GM21529 (cell line): Measurements from ENCODE around the gene INA.

Source experiments
- ATAC-seq: cut with Tn5 transposase; IDR thresholded peaks from one replicate; pipeline ENCODE4 v1.9.1; 2021; ENCODE audit not compliant: unreplicated experiment

Gene INA

DNA sequence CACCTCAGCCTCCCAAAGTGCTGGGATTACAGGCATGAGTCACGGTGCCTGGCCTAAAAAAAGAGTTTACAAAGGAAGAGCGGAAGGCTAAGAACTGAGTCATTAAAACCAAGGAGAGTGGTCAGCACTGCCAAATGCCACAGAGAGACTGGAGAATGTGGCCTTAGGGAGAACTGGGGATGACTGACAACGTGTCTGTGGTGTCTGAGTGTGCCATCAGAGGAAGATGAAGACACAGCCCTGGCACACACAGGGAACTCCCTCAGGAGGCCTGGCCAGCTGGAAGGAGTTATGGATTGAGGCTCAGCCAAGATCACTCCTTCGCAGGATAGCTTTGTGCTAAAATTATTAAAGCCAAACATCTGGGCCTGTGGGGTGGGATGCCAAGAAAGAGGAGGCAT, 3.9 kb upstream of the INA start:
- no peak for ATAC-seq

DNA sequence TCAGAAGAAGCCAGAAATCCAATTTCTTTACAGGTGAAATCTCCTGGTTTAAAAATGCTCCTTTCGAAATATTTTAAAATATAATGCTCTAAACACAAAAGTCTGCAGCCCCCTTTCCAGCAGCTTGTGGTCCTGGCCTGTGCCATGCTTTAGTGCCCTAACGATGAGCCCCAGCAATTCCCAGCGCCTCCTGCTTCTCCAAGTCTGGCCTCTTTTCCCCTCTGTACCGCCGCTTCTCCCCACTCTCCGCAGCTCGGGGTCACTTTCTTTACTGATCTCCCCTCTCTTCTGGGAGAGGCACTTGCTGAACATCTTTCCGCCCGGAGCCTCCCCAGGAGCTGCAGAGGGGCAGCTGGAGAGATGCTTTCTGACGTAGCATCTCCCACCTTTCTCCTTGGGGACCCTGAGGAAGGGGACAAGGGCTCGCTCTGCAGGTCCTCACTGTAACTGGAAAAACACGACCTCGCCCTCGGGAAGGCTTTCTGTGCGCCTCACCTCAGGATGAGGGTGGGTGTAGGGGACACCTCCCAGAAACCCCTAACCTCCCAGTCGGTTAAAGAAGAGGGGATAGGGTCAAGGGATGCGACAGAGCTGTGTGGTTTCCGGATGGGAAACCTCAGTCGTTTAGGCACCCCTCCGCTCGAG, 565 bp upstream of the INA start:
- no peak for ATAC-seq

DNA sequence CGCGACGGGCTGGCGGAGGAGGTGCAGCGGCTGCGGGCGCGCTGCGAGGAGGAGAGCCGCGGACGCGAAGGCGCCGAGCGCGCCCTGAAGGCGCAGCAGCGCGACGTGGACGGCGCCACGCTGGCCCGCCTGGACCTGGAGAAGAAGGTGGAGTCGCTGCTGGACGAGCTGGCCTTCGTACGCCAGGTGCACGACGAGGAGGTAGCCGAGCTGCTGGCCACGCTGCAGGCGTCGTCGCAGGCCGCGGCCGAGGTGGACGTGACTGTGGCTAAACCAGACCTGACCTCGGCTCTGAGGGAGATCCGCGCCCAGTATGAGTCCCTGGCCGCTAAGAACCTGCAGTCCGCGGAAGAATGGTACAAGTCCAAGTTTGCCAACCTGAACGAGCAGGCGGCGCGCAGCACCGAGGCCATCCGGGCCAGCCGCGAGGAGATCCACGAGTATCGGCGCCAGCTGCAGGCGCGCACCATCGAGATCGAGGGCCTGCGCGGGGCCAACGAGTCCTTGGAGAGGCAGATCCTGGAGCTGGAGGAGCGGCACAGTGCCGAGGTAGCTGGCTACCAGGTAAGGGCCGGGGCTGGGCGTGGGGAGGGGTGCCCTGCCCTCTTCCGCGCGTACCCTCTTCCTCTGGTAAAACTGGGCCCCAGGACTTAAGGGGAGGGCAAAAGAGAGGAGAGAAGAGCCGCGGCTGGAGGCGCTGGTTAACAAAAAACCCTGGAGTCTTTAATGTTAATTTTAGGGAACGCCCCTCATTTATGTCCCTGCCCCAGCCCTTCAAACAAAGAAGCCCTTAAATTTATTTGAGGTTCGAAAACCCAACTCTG, 987 bp downstream of the INA start:
- ATAC-seq = no peak

DNA sequence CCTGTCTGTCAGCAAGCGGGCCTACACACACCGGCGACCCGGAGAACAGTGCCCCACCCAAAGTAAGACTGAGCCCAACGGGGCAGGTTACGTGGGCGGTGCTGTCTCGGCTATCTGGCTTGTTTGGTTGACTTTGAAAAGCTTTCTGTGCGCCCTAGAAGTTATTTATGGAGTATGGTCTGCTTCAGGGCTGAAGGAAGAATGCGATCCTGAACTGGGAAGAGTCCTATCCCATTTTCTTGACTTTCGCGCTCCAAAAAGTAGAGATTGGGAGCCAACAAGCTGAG, 1.5 kb downstream of the INA start:
- no peak for ATAC-seq

DNA sequence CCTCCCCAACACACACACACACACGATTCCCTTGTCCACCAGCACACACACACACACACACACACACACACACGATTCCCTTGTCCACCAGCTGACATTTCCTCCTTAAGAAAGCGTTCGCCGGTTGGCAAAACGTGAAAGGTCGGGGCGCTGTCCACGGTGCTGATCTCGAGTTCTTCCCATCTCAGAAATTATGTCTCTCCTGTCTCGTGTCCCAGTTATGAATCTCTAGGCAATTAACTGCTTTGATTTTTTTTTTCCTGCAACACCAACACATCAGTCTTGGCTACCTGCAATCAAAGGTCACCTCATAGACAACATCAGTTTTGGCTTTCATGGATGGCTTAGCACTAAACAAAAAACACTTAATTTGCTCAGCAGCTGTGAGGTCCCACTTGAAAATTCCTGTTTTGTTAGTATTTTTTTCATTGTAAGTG, 1.9 kb downstream of the INA start:
- no peak for ATAC-seq

DNA sequence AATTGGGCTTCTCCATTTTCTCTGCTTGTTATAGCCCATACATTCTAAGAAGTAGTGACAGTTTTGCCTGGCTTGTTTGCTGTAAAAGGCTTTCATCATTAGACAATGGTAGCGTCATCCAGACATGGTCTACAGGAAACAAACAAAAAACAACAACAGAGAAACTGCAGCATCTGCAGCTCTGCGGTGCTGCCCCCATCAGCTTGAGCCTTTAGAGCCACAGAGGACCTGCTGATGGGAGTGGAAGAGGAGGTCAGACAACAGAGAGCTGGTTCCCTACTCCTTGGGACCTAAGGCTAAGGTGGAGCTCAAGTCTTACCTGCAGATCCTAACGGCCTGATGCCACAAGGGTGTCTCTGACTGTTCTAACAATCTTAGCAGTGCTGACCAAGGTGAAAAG, 3.1 kb downstream of the INA start:
- ATAC-seq = no peak

DNA sequence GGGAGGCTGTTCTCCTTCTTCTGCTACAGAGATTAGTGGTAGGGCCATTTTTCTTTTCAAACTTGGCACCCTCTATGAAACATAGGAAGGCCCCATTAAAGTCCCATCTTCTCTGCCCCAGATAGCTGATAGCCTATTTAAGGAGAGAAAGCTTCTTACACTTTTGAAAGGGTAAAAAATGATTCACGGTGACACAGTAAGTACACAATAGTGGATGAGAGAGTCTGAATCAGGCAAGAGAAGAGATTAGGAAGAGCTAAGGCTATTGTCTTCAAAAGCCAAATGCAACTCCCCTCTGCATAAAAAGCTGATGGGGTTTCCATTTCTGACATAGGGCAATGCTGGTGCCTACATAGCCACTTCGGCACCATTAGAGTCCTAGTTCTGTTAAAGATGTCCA, 3.6 kb downstream of the INA start:
- ATAC-seq = no peak

DNA sequence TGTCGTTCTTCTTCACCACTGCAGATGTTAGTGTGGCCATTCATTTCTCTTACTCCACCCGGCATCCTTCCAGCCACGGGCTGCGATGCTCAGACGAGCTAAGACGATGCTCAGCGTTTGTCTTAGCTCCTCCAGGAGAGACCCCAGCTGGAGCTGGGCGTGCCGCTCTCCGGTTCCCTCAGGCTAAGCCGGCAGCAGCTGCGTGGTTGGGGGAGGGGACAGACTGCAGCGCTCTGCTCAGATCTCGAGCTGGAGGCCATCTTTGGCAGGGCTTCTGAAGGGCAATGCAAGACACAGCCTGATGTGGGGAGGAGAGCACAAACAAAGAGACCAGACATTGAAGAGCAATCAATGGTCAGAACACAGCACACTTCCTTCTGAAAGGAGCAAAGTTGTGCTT, 4.8 kb downstream of the INA start:
- ATAC-seq = no peak

DNA sequence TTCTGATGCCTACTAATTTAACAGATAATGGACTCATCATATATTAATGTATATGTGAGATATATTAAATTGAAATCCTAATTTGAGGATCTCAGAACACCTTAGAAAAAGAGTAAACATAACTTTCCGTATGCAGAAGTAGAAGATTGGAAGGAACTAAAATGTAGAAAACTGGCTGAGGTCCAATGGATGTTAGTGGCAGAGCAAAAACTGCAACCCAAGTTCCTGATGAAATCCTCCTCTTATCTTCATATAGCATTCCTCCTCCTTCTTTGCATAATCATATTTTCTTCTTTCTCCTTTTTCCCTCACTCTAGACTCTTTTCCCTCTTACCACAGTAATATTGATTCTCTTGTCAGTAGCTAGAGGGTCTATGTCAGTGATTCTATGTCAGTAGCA, 6.0 kb downstream of the INA start:
- no peak for ATAC-seq

DNA sequence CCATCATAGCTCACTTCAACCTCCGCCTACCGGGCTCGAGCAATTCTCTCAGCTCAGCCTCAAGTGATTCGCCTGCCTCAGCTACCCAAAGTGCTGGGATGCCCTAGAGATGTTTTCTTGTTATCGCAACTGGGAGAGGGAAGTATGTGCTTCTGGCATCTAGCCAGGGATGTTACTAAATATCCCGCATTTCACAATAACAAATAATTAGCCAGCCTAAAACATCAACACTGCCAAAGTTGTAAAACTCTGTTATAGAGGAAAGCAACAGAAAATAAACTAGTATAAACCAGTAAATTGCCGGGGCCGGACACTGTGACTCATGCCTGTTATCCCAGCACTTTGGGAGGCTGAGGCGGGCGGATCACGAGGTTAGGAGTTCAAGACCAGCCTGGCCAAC, 7.2 kb downstream of the INA start:
- no peak for ATAC-seq

DNA sequence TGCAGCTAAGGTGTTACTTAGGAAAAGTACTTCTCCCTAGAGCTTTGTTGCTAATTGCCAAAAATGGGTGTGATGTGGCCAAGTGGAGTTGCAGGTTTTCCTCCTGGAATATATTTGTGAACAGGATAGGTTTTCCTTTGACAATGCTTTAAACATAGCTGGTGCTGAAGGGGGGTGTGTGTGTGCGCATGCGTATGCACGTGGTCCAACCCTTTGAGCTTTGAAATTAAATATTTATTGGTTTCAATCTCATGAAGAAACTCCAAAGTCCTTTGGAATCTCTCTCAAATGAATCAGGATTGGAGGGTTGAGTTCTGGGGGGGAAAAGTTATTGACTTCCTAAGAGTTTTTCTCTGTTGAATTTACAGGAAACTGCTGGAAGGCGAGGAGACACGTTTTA, 11.1 kb downstream of the INA start:
- ATAC-seq = no peak

DNA sequence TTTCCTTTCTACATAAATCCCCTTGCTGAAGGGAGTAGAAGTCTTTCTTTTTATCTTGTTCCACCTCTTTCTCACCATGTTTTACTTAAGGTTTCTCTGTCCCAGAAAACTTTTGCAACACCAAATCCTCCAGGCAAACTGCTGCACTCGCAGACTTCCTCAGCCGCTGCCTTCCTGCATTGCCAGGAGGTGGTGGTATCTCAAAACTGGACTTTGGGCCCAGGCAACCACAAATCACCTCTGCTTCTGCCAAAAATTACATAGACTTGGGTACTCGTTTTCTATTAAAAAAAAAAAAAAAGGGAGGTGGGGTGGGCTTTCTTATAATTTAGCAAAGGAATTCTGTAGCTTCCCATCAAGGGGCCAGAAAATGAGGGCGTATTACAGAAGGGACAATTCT, 14.7 kb downstream of the INA start:
- no peak for ATAC-seq

DNA sequence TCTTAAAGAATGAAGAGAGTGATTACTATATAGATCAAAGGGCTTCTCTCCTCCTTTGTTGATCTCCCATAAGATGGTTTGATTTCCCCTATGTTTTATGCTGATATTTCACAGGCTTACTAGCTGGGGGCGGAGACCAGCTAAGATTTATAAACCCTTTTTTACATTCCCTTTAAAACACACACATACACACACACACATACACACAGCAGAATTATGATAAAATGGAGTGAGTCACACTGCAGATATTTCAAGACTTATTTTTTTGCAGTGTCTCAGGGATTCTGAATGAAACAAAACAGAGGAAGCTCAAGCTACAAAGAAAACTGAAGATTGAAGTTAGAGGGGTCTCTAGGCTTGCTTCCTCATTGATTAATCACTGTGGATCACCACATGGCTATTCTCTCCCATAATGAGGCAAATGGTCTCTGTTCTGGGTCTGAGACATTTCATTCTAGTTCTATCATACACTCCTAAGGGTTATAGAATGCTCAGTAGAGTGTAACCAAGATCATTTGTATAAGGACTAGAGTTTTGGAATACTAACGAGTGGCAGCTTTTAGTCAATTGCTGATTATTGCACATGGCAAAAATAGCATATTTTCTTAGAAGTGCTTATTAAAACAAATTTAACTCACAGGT, 18.6 kb downstream of the INA start:
- ATAC-seq = no peak

DNA sequence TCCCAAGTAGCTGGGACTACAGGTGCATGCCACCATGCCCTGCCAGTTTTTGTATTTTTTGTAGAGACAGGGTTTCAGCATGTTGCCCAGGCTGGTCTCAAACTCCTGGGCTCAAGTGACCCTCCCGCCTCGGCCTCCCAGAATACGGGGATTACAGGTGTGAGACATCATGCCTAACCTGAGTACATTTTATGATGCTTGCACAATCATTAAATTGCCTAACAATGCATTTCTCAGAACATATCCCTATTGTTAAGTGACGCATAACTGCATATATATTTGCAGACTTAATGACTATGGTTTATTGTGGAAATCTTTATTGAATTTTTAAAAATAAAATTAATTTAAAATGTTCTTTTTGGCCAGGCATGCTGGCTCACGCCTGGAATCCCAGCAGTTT, 30.7 kb downstream of the INA start:
- no peak for ATAC-seq

DNA sequence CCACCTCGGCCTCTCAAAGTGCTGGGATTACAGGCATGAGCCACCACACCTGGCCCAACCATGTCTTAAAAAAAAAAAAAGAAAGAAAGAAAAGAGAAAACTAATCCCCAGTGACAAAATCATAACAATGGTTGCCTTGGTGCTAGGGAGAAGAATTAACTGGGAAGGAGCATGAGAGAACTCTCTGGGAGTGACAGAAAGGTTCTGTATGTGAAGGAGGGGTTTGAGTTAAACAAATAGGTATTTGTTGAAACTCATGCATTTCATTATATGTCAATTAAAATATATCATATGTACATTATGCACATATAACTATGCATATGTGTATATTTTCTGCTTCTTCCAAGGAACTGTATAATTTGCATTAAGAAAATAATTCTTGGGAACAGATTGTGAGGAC, 33.3 kb downstream of the INA start:
- ATAC-seq = no peak

DNA sequence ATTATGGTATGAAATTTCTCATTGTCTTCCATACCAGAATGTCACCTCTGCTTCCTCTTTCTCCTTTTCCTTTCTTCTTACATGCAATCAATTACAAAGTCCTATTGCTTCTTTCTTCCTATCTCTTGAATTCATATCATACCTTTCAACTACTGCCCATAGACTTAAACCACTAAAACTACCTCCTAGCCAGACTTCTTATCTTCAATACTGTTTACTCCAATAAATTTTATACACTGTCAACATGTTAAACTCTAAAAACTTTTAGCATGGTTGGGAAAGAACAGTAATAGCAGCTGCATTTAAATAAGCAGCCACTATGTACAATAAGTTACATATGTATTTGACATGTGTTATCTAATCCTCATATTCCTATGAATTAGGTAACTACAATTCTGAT, 39.1 kb downstream of the INA start:
- no peak for ATAC-seq

DNA sequence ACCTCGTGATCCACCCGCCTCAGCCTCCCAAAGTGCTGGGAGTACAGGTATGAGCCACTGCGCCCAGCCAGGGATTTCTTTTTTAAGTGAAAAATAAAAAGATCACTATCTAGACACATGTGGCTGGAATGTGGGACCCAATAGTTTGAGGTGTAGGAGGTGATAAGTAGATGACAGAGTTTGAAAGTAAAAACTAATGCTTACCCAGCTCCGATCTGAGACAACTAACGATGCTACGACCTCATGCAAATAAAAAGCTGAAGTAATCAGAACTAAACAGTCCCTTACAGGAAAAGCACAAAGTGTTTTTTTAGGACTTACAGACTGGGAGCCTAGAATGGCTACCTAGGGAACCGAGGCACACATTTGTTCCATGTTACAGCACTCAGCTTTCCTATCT, 51.0 kb downstream of the INA start:
- no peak for ATAC-seq

DNA sequence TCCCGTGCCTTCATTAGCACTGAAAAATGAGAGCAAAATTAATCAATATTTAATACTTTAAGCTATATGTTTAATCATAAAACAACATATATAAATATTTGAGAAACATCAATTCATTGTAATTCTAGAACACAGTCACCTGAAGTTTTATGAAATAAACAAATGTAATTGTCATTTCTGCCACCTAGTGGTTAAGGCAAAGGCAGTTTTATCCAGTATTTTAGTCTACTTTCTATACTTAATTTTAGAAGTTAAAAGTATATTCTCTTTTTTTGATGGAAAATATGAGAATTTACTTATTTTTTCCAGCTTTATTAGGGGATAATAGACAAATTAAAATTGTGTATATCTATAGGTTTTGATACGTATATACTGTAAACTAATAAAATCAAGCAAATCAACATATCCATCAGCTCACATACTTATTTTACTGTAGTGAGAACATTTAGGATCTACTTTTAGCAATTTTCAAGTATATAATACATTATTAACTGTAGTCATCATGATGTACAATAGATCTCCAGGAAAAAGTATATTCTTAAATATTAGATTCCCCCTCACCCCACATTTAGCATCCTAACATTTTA, 57.1 kb downstream of the INA start:
- ATAC-seq = no peak

DNA sequence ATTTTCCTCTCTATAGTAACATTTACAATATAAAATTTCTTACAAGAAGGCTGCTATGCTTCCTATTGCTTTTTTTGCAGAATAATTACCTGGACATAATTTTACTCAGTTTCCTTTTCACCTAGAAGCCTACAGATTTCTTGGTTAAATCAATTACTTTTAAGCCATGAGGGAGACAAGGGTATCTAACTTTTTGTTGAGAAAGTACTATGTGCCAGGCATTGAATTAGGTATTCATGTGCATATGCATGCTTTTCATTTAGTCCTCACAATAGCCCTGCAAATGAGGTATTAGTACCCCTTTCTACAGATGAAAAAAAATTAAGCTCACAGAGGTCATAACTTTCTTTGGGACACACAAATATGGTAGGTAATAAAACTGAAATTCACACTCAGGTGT, 57.6 kb downstream of the INA start:
- no peak for ATAC-seq

DNA sequence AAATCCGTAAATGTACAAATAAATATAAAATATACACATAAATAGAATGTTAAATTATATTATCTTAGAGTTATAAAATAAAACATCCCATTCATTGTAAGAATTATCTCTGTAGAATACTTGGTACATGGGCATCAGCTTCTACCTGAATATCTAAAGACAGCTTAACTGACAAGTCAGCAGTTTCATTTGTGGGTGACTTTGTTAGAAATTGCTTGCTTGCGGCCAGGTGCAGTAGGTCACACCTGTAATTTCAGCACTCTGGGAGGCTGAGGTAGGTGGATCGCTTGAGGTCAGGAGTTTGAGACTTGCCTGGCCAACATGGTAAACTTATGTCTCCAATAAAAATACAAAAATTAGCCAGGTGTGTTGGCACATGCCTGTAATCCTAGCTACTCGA, 59.4 kb downstream of the INA start:
- no peak for ATAC-seq
